COLO668 (cell line): ENCODE data around the gene CSGALNACT2.
"Not testable (repeated sequence)": the region's sequence is repeated elsewhere in the genome, so short reads cannot be mapped to it uniquely, and the experiment has no call there.

Experiments used
- DNase-seq: peaks from one replicate; lab custom pipeline; 2025; ENCODE audit not compliant: unreplicated experiment; lab: John Stamatoyannopoulos, UW

The CSGALNACT2 gene

GRCh38 chr10:43137717-43138020 is 576 bp upstream of the CSGALNACT2 start:
- peak; percentile 42 for DNase-seq

GRCh38 chr10:43138757-43139241 is 554 bp downstream of the CSGALNACT2 start:
- DNase-seq = peak; percentile 17

DNA sequence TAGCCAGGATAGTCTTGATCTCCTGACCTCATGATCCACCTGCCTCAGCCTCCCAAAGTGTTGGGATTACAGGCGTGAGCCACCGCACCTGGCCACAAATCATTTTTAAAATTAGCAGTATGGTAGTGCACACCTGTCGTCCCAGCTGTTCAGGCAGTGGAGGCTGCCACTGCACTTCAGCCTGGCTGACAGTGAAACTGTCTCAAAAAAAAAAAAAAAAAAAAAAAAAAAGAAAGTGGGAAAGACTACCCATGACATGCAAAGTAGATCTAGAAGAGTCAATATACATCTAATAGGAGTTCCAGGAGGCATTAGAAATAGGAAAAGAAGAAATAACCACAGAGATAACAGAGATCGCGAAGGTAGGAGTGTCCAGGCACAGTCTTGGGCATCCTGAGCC is 3.2 kb downstream of the CSGALNACT2 start:
- DNase-seq = peak; percentile 2

DNA sequence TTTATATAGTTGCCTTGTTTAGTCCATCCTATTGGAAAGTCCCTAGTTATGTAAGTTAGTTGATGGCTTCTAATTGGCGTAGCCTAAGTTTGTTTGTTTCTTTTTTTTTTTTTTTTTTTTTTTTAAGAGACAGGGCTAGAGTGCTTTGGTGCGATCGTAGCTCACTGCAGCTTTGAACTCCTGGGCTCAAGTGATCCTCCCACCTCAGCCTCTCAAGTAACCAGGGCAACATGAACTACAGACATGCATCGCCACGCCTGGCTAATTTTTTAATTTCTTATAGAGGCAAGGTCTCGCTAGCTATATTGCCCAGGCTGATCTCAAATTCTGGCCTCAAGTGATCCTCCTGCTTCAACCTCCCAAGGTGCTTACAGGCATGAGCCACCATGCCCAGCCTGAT is 7.1 kb downstream of the CSGALNACT2 start:
- no peak for DNase-seq

- not testable (repeated sequence) for DNase-seq
These were observed 7.7 kb downstream of the CSGALNACT2 start for GRCh38 chr10:43145936-43146335.

DNA sequence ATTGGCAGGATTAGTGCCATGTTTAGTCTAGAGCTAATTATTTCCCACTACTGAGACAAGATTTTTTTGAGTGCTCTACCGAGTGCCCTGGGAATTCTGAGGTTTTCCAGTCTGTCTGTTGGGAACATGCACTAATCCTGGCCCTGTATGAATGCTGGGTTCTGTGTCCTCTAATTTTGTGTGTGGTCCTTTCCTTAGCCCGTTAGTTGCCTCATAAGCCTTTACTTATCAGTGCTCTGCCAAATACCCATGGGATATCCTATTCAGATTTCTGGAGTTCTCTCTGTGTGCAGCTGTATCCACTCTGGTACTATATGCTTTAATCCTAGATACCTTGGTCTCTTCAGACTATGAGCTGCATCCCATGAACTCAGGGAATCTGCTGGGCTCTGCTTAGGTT is 13.1 kb downstream of the CSGALNACT2 start:
- no peak for DNase-seq

- no peak for DNase-seq
These were observed 15.7 kb downstream of the CSGALNACT2 start for GRCh38 chr10:43153901-43154300.

GRCh38 chr10:43155221-43155620 is 17.0 kb downstream of the CSGALNACT2 start:
- no peak for DNase-seq

DNA sequence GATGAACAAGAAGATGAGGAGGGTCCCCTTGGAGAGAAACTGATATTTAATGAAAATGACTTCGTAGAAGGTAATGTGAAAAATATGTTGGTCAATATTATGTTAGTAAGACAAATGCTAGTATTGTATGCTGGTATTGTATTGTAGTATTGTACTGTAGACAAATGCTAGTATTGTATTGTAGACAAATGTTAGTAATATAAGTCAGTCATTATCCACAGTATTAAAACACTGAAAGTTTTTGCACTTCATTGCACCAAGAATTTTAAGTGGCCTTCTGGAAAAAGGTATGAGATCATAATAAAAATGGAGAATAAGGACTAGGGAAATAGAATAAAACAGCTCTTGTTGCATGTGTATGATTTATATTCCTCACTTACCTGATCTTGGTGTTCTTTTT is 17.5 kb downstream of the CSGALNACT2 start:
- DNase-seq = no peak

DNA sequence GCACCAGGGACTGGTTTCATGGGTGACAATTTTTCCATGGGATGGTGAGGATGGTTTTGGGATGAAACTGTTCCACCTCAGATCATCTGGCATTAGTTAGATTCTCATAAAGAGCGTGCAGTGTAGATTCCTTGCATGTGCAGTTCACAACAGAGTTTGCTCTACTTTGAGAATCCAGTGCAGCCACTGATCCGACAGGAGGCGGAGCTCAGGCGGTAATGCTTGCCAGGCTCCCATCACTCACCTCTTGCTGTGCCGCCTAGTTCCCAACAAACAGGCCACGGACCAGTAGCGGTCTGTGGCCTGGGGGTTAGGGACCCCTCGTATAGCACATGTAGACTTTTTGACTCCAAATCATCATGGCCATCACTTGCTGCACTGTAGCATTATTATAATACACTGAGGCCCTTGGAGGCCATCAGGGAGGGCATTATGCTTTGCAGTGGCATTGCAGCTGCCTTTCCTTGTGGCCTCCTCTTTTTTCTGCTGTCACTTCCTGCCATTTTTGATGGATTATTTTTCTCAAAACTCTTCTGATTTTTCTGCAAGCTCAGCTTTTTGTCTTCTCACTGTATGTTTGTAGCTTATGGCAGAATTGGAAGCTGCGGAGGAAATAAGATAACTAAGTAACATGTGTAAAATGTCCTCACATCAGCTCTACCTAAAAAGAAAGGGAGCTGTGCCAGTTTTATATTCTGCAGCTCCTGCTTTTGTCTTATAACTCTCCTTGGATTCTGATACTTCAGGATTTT is 18.5 kb downstream of the CSGALNACT2 start:
- no peak for DNase-seq

GRCh38 chr10:43158636-43159035 is 20.4 kb downstream of the CSGALNACT2 start:
- no peak for DNase-seq

- DNase-seq = no peak
These were observed 22.0 kb downstream of the CSGALNACT2 start for GRCh38 chr10:43160046-43160920.

GRCh38 chr10:43160921-43161255 is 22.6 kb downstream of the CSGALNACT2 start:
- no peak for DNase-seq

GRCh38 chr10:43162604-43163003 is 24.4 kb downstream of the CSGALNACT2 start:
- no peak for DNase-seq

GRCh38 chr10:43166207-43166879 is 28.1 kb downstream of the CSGALNACT2 start:
- DNase-seq = no peak

DNA sequence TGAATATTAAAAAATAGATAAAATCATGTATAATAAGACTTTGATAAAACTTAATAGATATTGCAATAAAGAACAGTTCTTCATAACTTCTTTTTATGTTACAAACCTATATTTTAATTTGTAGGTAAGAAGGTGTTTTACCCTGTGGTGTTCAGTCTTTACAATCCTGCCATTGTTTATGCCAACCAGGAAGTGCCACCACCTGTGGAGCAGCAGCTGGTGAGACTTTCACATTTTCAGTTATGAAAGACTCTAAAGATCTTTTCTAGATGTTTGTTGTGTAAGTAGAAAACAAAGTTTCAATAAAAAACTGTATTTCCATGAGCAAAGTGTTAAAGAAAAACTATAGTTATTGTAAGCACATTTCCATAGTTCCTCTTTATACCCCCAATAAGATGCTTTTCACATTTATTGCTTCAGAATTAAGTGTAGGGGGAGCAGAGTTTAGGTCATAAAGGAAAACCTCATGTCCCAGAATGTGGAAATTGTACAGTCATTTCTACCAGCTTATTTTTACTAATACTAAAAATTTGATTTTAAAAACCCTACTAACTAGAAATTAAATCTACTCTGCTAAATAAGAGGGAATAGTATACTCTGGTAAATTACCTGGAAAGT is 28.7 kb downstream of the CSGALNACT2 start:
- peak; percentile 11 for DNase-seq

DNA sequence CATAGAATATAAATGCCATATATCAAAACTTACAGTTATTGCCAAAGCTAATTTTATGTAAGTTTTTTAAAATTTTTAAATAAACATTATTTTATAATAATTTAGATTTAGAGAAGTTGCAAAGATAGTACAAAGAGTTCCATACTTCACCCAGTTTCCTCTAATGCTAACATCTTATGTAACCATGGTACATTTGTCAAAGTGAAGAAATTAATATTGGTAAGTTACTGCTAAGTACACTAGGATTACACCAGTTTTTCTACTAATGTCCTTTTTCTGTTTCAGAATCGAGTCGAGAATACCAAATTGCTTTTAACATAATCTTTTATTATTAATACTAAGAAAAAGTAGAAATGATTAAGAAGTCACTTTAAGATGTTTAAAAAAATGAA is 29.2 kb downstream of the CSGALNACT2 start:
- no peak for DNase-seq

DNA sequence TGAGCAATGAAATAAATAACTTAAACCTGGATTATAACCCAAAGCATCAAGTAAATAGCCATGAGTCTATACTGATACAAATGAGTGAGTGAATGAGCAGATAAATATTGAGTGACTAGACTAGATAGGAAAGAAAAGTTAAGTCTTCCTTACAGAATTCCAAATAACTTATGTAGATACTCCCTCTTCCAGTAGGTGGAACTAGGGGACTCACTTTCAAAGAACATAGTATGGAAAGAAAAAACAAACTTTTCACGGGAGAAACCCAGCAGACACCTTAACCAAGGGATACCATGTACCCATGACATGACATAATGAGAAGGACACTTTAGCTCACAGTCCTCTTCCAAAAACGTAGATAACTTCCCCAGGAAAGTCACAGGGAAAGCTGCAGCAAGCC is 32.2 kb downstream of the CSGALNACT2 start:
- DNase-seq = no peak

GRCh38 chr10:43172645-43173044 is 34.4 kb downstream of the CSGALNACT2 start:
- no peak for DNase-seq

- DNase-seq = no peak
These were observed 34.9 kb downstream of the CSGALNACT2 start for GRCh38 chr10:43173120-43173519.

DNA sequence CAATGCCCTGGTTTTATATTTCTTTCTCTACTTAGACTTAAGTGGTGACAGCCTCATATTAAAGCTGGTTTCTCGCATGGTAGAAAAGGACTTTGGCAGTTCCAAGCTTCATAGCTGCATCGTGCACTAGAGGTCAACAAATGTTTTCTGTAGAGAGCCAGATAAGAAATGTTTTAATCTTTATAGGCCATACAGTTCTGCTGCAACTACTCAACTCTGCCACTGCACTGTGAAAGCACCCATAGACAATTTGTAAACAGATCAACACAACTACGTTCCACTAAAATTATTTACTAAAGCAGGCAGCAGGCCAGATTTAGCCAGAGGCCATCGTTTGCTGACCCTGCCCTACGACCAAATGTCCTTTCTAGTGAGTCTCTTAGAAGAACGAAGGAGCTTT is 36.7 kb downstream of the CSGALNACT2 start:
- no peak for DNase-seq
